ENCODE results near the gene DCT.

Gene DCT

GRCh38 chr13:94390881-94391280 lies 88.6 kb downstream of the DCT start:
- no peak for DNase-seq

GRCh38 chr13:94389604-94390351 lies 89.7 kb downstream of the DCT start:
- no peak for DNase-seq

- no peak for DNase-seq
These were observed 92.4 kb downstream of the DCT start for GRCh38 chr13:94387047-94387446.
